NCI-H69 (cell line): Measurements from ENCODE around the gene USP2.

Experiments used
- DNase-seq: peaks from one replicate; lab custom pipeline; 2025; lab: John Stamatoyannopoulos, UW

Gene USP2

DNA sequence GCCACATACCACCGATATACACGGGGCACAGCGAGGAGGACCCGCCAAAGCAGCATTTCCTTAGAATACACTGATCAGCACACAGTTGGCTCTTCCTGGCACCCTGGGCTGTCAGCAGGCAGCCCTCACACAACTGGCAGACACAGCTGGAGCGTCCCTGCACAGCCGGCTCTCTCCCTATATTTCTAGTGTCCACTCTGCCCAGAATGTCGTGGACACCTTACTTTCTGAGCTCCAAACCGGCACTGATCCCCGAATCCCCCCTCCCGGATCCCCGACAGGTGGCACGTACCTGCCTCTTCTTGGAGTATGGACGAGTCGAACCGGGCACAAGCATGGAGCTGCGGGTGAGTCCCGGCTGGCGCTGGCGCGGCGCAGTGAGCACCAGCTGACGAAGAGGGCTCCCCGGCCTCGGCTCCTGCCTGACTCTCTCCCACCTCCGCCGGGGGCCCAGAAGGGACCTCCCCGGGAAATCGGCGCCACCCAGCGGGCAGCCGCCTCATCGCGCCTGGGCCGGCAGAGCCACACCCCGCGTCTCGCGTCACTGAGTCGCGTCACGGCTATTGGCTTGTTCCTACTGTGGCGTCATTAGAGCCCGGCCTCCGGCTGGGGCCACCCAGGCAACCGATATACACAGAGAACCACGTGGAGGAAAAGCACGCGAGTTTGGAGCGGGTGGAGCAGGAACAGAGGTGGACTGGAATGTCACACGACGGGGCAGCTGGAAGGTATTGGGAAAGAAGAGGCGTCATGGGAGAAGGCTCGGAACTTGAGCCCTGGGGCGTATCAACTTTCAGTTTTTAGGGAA is at the start of gene USP2:
TSS of gene USP2 (minus strand) at position 510 of the 808 bp plus-strand sequence. CDS start 8,210 bp downstream, outside the sequence.
- DNase-seq: peak; percentile 98

DNA sequence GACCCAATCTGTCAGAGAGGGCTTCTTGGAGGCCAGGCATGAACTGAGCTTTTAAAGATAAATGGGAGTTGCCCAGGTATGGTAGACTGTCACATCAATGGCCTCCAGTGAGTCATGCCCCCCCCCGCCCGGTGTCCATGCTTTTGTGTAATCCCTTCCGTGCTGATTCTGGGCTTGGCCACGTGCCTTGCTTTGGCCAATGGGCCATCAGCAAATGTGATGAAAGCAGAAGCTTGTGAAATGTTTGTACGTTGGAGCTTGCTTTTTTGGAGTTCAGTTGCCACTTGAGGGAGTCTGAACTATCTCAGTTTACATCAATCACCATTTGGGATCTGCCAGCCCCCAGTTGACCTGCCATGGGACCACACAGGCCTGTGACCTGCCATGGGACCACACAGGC is 45.8 kb upstream of the USP2 start:
- no peak for DNase-seq

GRCh38 chr11:119426142-119426541 is 44.7 kb upstream of the USP2 start:
- DNase-seq: no peak

- no peak for DNase-seq
Observed at GRCh38 chr11:119424775-119425174, 43.3 kb upstream of the USP2 start.

DNA sequence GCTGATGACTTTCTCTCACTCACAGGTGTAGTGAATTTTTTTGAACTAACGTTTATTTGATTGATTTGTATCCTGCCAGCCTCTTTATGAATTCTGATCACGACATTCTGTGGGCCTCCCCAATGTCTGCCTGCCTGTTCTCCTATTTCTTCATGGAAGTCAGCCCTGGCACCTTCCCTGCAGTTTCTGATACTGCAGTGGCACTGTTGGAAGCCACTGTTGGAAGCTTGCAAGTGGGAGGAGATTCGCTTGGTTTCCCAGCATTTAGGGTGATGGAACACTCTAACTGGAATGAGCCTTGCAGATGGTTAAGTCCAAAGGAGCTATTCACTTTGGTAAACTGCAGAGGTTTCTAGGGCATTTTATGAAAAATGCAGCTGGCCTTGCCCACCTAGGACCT is 42.8 kb upstream of the USP2 start:
- no peak for DNase-seq

DNA sequence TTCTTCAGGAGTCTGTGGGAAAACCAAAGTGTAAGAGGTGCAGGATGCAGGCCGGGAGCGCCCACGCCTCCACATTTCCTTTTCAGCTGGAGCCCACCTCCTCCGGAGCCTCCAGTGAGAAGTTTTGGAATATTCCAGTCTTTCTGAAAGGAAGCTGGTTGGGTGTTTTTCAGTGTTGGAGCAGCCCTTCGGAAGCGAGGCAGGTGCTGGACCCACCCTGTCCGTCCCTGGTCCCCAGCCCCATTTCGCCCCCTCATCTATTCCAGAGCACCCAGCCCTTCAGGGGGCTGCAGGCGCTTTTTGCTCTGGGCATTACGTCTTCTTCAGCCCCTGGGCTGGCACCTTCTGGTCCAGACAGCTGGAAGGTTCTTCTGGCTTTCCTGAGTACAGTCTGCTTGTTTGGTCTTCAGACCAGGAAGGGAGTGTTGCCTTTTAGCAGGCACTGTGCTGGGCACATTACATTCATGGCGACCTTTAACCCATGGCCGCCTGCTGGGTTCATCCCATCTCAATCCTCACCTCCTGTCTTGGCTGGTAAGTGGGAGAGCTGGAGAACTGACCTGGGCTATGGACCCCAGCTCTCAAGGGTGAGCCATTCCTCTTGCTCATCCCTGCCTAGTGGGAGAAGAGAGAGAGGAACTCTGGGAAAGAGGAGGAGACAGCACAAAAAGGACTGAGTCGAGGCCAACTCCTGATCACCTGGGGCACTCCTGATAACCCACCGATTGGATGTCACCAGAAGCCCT is 42.2 kb upstream of the USP2 start:
- no peak for DNase-seq

DNA sequence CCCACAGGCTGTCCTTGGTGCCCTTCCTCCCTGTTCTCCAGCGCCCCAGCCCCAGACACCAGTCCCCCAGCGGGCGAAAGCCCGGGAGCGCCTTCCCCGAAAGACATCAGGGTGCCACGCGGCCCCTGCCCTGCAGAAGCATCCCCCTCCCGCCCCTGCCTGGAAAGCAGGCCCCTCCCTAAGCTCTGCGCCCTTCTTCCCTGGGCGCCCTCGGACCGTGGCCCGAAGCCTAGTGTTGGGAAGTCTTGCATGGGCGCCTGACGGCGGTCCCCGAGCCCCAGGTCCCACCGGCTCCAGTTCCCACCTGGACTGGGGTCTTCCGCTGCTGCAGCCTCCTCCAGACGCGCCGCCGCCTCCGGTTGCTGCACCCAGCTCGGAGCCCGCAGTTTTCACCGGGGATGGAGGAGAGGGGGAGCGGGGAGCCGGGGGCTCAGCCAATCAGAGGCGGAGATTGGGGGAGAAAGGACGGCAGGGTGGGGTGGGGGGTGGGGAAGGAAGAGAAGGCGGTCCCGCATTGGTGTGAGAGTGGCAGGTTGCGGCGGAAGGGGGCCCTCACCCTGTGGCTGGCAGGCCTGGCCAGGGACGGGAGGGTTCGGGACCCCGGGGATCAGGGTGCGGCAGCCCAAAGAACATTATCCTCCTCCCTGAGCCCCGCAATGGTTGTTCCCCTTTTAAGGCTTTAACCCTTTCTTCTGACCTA is 41.5 kb upstream of the USP2 start, which contains the start of gene THY1:
TSS of gene THY1 (minus strand) at position 364 of the 700 bp plus-strand sequence. CDS start 2,267 bp downstream, outside the sequence.
- peak; percentile 73 for DNase-seq

GRCh38 chr11:119421941-119422808 is 40.7 kb upstream of the USP2 start:
- DNase-seq: peak; percentile 58

DNA sequence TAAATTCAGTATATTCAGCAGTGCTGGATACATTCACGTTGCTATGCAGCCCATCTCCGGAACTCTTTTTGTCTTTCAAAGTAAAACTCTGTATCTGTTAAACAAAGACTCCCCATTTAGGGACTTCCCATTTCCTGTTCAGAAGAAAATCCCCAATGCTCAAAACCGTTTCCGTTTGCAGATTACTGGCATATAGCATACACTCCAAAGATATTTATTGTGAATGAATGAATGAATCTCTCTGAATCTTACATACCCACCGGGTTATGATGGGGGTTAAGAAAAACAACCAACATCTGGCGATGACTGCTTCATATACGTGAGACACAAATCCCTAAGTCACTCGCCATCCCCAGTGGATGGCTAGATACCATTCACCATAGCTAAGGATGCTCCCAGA is 39.9 kb upstream of the USP2 start:
- no peak for DNase-seq

DNA sequence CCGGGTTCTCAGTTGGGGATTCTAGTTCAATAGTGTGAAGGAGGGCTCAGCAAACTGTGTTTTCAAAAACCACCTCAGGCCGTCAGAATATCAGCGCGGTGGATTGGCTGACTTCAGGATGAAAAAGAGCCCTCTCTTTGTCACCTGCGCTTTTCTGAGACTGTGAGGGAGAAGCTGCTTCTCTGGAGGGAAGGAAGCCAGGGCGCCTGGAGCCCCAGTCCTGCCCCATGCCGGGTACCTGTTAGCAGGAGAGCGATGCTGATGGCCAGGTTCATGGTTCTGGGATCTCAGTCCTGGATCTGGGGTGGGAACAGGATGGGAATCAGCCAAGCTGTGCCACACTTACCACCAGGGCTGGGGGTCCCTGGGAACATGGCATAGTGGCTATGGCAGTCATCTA is 39.1 kb upstream of the USP2 start:
- no peak for DNase-seq

DNA sequence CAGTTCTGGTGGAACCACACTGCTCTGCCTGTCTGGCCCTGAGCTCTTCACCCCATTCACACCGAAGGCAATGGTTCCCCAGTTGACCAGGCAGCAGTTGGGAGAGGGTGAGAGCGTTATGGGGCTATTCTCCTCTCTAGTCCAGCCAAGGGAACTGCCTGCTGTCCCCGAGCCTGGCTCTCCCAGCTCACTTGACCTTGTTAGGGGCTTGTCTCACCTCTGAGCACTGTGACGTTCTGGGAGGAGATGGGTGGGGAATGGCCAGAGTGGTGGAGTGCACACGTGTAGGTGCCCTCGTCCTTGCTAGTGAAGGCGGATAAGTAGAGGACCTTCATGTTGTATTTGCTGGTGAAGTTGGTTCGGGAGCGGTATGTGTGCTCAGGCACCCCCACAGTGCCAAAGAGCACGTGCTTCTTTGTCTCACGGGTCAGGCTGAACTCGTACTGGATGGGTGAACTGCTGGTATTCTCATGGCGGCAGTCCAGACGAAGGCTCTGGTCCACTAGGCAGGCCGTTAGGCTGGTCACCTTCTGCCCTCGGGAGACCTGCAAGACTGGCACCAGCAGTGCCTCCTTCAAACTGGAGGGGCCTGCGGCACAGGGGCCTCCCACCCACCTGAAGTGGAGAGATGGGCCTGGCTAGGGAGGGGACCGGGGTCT is 38.5 kb upstream of the USP2 start:
- DNase-seq: no peak

- no peak for DNase-seq
Observed at GRCh38 chr11:119419246-119419645, 37.8 kb upstream of the USP2 start.

- DNase-seq: no peak
Observed at GRCh38 chr11:119418759-119419158, 37.3 kb upstream of the USP2 start.

GRCh38 chr11:119417726-119418540 is 36.4 kb upstream of the USP2 start:
- DNase-seq: no peak

GRCh38 chr11:119416606-119417580 is 35.4 kb upstream of the USP2 start:
- DNase-seq: no peak

DNA sequence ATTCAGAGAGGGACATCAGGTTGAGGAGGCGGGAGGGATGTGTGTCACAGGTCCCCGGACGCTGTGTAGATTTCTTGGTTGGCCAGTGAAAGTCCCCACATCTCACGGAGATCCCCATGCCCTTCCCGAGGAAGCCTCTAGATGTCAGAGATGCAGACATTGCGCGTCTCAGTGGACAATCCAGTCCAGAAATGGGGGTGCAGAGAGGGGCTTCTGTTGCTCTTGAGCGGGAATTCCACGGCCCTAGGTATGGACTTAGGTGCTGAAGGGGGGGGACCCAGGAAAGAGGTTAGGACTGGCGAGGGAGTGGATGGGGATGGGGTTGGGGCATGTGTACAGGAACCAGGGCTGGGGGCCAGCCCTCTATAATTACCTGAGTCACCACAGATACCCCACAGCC is 34.5 kb upstream of the USP2 start:
- no peak for DNase-seq

- DNase-seq: no peak
Observed at GRCh38 chr11:119415517-119415916, 34.0 kb upstream of the USP2 start.

- no peak for DNase-seq
Observed at GRCh38 chr11:119414734-119415133, 33.2 kb upstream of the USP2 start.

- no peak for DNase-seq
Observed at GRCh38 chr11:119414321-119414720, 32.8 kb upstream of the USP2 start.
